SK-MEL-5 (cell line): ENCODE results near the gene NPIPA3. TPM values are rescaled to one million over a fixed set of nuclear protein-coding genes. Genes with fewer than 3 reads are reported as not detected.
"Not testable (repeated sequence)": the region's sequence is repeated elsewhere in the genome, so short reads cannot be mapped to it uniquely, and the experiment has no call there.

Experiments
- DNase-seq: peaks from one replicate; pipeline ENCODE4 v3.0.0-alpha.2; 2016; ENCODE audit warnings: low read depth, low spot score
- in situ Hi-C: cut with HindIII; loops from 2 replicates; pipeline ENCODE4 v1.10.0; 2016; ENCODE audit warnings: low sequenced_read_pairs, high pct_unique_total_duplicates, low pct_unique_long_range_greater_than_20kb
- total RNA-seq: library from RNA; depleted of rRNA; stranded (reverse); fragments of >200 nt; shearing (Covaris generic); gene quantifications from 2 replicates; pipeline ENCODE4 v1.2.3, GENCODE V29; 2014; rRNA removed

Gene NPIPA3
- total RNA-seq, 1 experiment from 2014 or later: 0.26 TPM

GRCh38 chr16:14733233-14733632, 30.0 kb downstream of the NPIPA3 start:
- DNase-seq, in situ Hi-C loops: not testable (repeated sequence)

GRCh38 chr16:14740832-14741385, 37.7 kb downstream of the NPIPA3 start:
- DNase-seq, in situ Hi-C loops: not testable (repeated sequence)

- DNase-seq: not testable (repeated sequence)
Measured at GRCh38 chr16:14741794-14742193, 38.6 kb downstream of the NPIPA3 start.

GRCh38 chr16:14742273-14743128, 39.3 kb downstream of the NPIPA3 start, which contains the start of gene NPIPA2:
Gene NPIPA2, plus strand, starts transcription at chr16:14742533. Its CDS starts 5,533 bp downstream, at chr16:14748066.
- in situ Hi-C loops, DNase-seq: not testable (repeated sequence)

More at GRCh38 chr16:14741794-14742193, 38.6 kb downstream of the NPIPA3 start:
- in situ Hi-C loops: not testable (repeated sequence)

GRCh38 chr16:14773654-14774053, 70.4 kb downstream of the NPIPA3 start:
- in situ Hi-C loops, DNase-seq: not testable (repeated sequence)

- in situ Hi-C loops, DNase-seq: not testable (repeated sequence)
Measured at GRCh38 chr16:14775624-14776023, 72.4 kb downstream of the NPIPA3 start.

Other genes starting within 250 kb of the NPIPA3 start
- gene PARN, start 73.2 kb upstream of the NPIPA3 start, total RNA-seq: 97.6 and 102 TPM in 2 replicates
- 213 and 225 TPM in 2 replicates for gene BFAR, start 70.5 kb upstream of the NPIPA3 start, total RNA-seq
- gene PLA2G10, start 9.1 kb upstream of the NPIPA3 start, total RNA-seq: not detected in 2 replicates
- gene NPIPA2, start 39.1 kb downstream of the NPIPA3 start, total RNA-seq: not detected in 2 replicates
- gene NOMO1, start 130.3 kb downstream of the NPIPA3 start, total RNA-seq: 85.7 and 99.6 TPM in 2 replicates
- gene NPIPA1, start 234.0 kb downstream of the NPIPA3 start, total RNA-seq: 26.2 and 26.8 TPM in 2 replicates